Activated CD4-positive, alpha-beta T cell treated with anti-CD3 and anti-CD28 coated beads, Interleukin-2, Interleukin-4, amounts not matched to agents 100 ng/mL and 50 ng/mL, durations not matched to agents 16 hours and 8 hours (primary cell): ENCODE results near the gene ARHGEF10L.
A peak's percentile ranks its signal among the peaks of the same experiment; 100 is the strongest.

Source experiments
- DNase-seq: peaks from one replicate; pipeline ENCODE4 v3.0.0-alpha.2; 2020; ENCODE audit warnings: low spot score

Gene ARHGEF10L

GRCh38 chr1:17661546-17662157, 122.2 kb downstream of the ARHGEF10L start:
- DNase-seq: peak; percentile 57

GRCh38 chr1:17662296-17662695, 122.8 kb downstream of the ARHGEF10L start:
- no peak for DNase-seq

- DNase-seq: no peak
Observed at GRCh38 chr1:17662786-17663185, 123.3 kb downstream of the ARHGEF10L start.

GRCh38 chr1:17663646-17664045, 124.1 kb downstream of the ARHGEF10L start:
- DNase-seq: no peak

- no peak for DNase-seq
Observed at GRCh38 chr1:17664322-17664721, 124.8 kb downstream of the ARHGEF10L start.

- DNase-seq: no peak
Observed at GRCh38 chr1:17665054-17665453, 125.6 kb downstream of the ARHGEF10L start.

- no peak for DNase-seq
Observed at GRCh38 chr1:17665950-17666720, 126.6 kb downstream of the ARHGEF10L start.

- no peak for DNase-seq
Observed at GRCh38 chr1:17667641-17668040, 128.1 kb downstream of the ARHGEF10L start.

- DNase-seq: no peak
Observed at GRCh38 chr1:17668195-17668594, 128.7 kb downstream of the ARHGEF10L start.

- DNase-seq: no peak
Observed at GRCh38 chr1:17668624-17669175, 129.2 kb downstream of the ARHGEF10L start.

- DNase-seq: no peak
Observed at GRCh38 chr1:17669305-17669704, 129.8 kb downstream of the ARHGEF10L start.

GRCh38 chr1:17669866-17670451, 130.5 kb downstream of the ARHGEF10L start:
- DNase-seq: no peak

- no peak for DNase-seq
Observed at GRCh38 chr1:17670587-17671313, 131.3 kb downstream of the ARHGEF10L start.

- no peak for DNase-seq
Observed at GRCh38 chr1:17671314-17671705, 131.8 kb downstream of the ARHGEF10L start.

- DNase-seq: no peak
Observed at GRCh38 chr1:17671741-17672140, 132.2 kb downstream of the ARHGEF10L start.

- no peak for DNase-seq
Observed at GRCh38 chr1:17672226-17672625, 132.7 kb downstream of the ARHGEF10L start.

GRCh38 chr1:17673329-17674072, 134.0 kb downstream of the ARHGEF10L start:
- no peak for DNase-seq

- no peak for DNase-seq
Observed at GRCh38 chr1:17674726-17675500, 135.4 kb downstream of the ARHGEF10L start.

- no peak for DNase-seq
Observed at GRCh38 chr1:17675744-17676143, 136.2 kb downstream of the ARHGEF10L start.

GRCh38 chr1:17676387-17677060, 137.0 kb downstream of the ARHGEF10L start:
- DNase-seq: no peak
